ENCODE measurements around the gene CACNA1A. TPM values are rescaled to one million over a fixed set of nuclear protein-coding genes. Genes with fewer than 3 reads are reported as not detected.

CACNA1A gene
- total RNA-seq, 1 donor = 42.8 TPM

DNA sequence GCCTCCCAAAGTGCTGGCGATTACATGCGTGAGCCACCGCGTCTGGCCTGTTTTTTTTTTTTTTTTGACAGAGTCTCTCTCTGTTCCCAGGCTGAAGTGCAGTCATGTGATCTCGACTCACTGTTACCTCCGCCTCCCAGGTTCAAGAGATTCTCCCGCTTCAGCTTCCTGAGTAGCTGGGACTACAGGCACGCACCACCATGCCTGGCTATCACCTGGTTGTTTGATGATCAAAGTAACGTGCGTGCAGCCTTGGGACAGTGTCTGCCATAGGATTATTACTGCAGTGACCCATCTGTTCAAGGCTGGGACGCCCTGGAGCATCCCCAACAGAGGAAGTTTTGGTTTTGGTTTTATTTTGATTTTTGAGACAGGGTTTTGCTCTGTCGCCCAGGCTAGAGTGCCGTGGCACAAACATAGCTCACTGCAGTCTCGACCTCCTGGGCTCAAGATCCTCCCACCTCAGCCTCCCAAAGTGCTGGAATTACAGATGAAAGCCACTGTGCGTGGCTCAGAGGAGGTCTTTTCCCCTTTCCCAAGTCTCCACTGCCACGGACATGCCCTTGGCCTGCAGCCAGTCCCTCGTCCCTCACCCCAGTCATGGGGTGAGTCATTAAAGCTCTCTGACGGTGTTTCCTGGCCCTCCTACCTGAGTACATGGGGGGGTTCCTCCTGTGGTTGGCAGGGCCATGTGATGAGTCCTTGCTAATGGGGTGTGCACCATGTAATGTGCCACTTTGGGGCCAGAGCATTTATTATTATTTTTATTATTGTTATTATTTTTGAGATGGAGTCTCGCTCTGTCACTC lies 290.5 kb downstream of the CACNA1A start:
- no peak overlapping the region for H3K4me3 ChIP-seq (ENCODE audit: low read depth, low read length)
- no peak for DNase-seq (ENCODE audit: low read depth)
- TF ChIP-seq, protein P1, sequence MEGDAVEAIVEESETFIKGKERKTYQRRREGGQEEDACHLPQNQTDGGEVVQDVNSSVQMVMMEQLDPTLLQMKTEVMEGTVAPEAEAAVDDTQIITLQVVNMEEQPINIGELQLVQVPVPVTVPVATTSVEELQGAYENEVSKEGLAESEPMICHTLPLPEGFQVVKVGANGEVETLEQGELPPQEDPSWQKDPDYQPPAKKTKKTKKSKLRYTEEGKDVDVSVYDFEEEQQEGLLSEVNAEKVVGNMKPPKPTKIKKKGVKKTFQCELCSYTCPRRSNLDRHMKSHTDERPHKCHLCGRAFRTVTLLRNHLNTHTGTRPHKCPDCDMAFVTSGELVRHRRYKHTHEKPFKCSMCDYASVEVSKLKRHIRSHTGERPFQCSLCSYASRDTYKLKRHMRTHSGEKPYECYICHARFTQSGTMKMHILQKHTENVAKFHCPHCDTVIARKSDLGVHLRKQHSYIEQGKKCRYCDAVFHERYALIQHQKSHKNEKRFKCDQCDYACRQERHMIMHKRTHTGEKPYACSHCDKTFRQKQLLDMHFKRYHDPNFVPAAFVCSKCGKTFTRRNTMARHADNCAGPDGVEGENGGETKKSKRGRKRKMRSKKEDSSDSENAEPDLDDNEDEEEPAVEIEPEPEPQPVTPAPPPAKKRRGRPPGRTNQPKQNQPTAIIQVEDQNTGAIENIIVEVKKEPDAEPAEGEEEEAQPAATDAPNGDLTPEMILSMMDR (IDR thresholded peaks at IDR 0.05; ENCODE audit: insufficient read depth, low read length) = no peak

DNA sequence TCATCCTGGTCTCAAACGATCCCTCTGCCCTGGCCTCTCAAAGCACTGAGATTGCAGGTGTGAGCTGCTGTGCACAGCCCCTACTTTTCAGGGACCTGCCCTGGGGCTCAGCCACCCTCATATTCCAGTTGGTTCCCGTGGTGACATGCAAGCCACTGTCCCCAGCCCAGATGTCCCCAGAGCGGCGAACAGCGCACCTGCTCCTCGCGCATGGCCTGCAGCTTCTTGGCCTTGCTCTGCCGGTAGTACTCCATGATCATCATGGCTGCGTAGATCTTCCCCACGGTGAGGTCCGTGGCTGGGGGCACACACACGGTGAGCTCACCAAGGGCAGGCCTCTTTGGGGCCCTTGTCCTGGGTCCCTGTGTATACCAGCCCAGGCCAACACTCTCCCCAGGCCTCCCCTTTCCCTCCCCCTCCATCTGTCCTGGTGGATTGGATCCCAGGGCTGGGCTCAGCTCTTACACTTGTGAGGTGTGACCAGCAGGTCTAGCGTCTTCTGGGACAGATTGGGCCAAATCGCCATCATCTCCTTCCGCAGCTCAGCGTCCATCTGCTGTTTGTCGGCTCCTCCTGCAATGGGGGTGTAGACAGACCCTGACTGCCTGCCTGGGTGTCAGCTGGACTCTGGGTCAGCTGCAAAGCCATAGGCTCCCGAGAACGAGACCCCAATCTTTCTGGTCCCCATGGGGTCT lies 292.1 kb downstream of the CACNA1A start:
- H3K4me3 ChIP-seq (ENCODE audit: low read depth, low read length) = no peak overlapping the region
- DNase-seq (ENCODE audit: low read depth) = no peak
- TF ChIP-seq, protein P1 (IDR thresholded peaks at IDR 0.05; ENCODE audit: insufficient read depth, low read length) = no peak

DNA sequence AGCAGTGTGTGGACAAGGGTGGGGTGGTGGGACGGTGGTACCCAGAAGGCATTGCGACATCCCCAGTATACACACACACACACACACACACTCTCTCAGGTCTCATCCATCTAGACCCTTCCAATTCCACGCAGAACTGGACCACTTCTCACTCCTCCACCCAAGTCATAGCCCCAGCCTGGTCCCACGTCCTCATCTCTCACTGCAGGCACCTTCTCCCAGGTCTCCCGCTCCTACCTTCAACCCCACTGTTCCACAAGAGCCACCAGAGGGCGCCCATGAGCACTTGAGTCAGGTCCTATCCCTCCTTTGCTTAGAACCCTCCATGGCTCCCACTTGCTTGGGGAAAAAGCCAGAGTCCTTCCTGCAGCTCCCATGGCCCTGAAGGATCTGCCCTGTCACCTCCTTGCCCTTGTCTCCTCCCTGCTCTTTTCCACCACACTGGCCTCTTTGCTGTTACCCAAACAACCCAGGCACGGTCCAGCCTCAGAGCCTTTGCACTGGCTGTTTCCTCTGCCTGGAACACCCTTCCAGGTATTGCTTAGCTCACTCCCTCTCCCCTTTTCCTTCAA lies 293.4 kb downstream of the CACNA1A start:
- H3K4me3 ChIP-seq (ENCODE audit: low read depth, low read length) = no peak overlapping the region
- TF ChIP-seq, protein P1 (IDR thresholded peaks at IDR 0.05; ENCODE audit: insufficient read depth, low read length) = peak; percentile 54
- DNase-seq (ENCODE audit: low read depth) = peak; percentile 46

GRCh38 chr19:13211426-13212308 lies 294.6 kb downstream of the CACNA1A start:
- H3K4me3 ChIP-seq (ENCODE audit: low read depth, low read length) = no peak overlapping the region
- TF ChIP-seq, protein P1 (IDR thresholded peaks at IDR 0.05; ENCODE audit: insufficient read depth, low read length) = no peak
- DNase-seq (ENCODE audit: low read depth) = no peak

DNA sequence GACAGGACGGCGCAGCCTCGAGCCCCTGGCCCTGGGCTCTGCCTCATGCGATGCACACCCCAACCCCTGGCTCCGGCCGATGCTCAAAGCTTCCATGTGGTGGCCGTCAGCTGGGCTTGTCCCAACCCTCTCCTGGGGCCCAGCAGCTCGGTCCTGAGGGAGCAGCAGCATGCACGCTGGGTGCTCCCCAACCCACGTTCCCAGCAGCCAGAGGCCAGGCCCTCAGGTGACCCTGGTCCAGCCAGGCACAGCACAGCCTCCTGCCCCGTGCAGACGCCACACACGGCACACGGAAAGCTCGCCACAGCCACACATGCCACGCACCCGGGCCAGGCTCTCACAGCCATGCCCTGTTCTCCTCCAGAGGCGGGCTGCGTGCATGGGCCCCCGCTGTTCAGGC lies 295.3 kb downstream of the CACNA1A start:
- DNase-seq (ENCODE audit: low read depth) = no peak
- TF ChIP-seq, protein P1 (IDR thresholded peaks at IDR 0.05; ENCODE audit: insufficient read depth, low read length) = no peak
- H3K4me3 ChIP-seq (ENCODE audit: low read depth, low read length) = no peak overlapping the region

GRCh38 chr19:13210339-13210775 lies 295.9 kb downstream of the CACNA1A start:
- H3K4me3 ChIP-seq (ENCODE audit: low read depth, low read length) = no peak overlapping the region
- TF ChIP-seq, protein P1 (IDR thresholded peaks at IDR 0.05; ENCODE audit: insufficient read depth, low read length) = no peak
- no peak for DNase-seq (ENCODE audit: low read depth)

All from fibroblast of the aortic adventitia (primary cell).